ENCODE data around the gene OR1E1. TPM values are rescaled to one million over a fixed set of nuclear protein-coding genes. Genes with fewer than 3 reads are reported as not detected.

OR1E1 gene
- polyA plus RNA-seq, 1 donor from 2014 or later = not detected

DNA sequence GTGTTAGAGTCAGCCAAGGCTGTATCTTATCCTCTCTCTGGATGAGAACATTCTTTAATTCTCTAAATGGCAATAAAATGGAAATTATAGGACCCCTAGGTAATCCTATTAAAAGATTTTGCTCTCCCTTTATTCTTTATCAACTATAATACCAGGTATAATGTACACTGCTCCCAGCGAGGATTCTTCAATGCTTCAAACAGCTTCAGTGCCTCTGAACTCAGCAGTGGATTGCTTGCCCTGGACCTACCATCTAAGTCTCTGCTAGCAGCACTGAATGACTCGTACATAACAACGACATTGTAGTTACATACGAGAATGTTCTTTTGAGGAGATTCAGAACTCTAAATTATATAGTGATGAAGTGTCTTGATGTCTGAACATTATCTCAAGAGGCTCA lies 8.4 kb downstream of the OR1E1 start:
- Histone ChIP-seq H3K9ac (ENCODE audit: low read length) (no peak overlapping the region), H3F3A (ENCODE audit: insufficient read depth, low read length, poor library complexity, severe bottlenecking) (no peaks in the 10 kb centered on the region), H3K9me3 (ENCODE audit: low read length) (no peaks in the 10 kb centered on the region), H3K27ac (ENCODE audit: low read length) (no peak overlapping the region), H3K36me3 (ENCODE audit: insufficient read depth, low read length) (no peaks in the 10 kb centered on the region), H3K9me2 (ENCODE audit: insufficient read depth, low read length) (no peaks in the 10 kb centered on the region), H2AFZ (ENCODE audit: low read depth, low read length) (no peak overlapping the region), H3K4me2 (ENCODE audit: low read length) (no peak overlapping the region), H3K79me2 (replicated peaks; ENCODE audit: insufficient read depth, low read length) (no peaks in the 10 kb centered on the region), H3K27me3 (ENCODE audit: insufficient read depth, low read depth, low read length) (no peaks in the 10 kb centered on the region), H3K4me3 (ENCODE audit: low read length) (no peak overlapping the region), H4K20me1 (ENCODE audit: insufficient read depth) (no peaks in the 10 kb centered on the region)
- no peak for TF ChIP-seq RAD21 (conservative IDR thresholded peaks at IDR 0.05)
- TF ChIP-seq SMC3 (conservative IDR thresholded peaks at IDR 0.05; ENCODE audit: poor library complexity) = no peak
- TF ChIP-seq, protein P1, sequence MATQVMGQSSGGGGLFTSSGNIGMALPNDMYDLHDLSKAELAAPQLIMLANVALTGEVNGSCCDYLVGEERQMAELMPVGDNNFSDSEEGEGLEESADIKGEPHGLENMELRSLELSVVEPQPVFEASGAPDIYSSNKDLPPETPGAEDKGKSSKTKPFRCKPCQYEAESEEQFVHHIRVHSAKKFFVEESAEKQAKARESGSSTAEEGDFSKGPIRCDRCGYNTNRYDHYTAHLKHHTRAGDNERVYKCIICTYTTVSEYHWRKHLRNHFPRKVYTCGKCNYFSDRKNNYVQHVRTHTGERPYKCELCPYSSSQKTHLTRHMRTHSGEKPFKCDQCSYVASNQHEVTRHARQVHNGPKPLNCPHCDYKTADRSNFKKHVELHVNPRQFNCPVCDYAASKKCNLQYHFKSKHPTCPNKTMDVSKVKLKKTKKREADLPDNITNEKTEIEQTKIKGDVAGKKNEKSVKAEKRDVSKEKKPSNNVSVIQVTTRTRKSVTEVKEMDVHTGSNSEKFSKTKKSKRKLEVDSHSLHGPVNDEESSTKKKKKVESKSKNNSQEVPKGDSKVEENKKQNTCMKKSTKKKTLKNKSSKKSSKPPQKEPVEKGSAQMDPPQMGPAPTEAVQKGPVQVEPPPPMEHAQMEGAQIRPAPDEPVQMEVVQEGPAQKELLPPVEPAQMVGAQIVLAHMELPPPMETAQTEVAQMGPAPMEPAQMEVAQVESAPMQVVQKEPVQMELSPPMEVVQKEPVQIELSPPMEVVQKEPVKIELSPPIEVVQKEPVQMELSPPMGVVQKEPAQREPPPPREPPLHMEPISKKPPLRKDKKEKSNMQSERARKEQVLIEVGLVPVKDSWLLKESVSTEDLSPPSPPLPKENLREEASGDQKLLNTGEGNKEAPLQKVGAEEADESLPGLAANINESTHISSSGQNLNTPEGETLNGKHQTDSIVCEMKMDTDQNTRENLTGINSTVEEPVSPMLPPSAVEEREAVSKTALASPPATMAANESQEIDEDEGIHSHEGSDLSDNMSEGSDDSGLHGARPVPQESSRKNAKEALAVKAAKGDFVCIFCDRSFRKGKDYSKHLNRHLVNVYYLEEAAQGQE (IDR thresholded peaks at IDR 0.05; ENCODE audit: borderline replicate concordance) = no peak
- no peak for TF ChIP-seq POLR2AphosphoS5 (IDR thresholded peaks at IDR 0.05)

DNA sequence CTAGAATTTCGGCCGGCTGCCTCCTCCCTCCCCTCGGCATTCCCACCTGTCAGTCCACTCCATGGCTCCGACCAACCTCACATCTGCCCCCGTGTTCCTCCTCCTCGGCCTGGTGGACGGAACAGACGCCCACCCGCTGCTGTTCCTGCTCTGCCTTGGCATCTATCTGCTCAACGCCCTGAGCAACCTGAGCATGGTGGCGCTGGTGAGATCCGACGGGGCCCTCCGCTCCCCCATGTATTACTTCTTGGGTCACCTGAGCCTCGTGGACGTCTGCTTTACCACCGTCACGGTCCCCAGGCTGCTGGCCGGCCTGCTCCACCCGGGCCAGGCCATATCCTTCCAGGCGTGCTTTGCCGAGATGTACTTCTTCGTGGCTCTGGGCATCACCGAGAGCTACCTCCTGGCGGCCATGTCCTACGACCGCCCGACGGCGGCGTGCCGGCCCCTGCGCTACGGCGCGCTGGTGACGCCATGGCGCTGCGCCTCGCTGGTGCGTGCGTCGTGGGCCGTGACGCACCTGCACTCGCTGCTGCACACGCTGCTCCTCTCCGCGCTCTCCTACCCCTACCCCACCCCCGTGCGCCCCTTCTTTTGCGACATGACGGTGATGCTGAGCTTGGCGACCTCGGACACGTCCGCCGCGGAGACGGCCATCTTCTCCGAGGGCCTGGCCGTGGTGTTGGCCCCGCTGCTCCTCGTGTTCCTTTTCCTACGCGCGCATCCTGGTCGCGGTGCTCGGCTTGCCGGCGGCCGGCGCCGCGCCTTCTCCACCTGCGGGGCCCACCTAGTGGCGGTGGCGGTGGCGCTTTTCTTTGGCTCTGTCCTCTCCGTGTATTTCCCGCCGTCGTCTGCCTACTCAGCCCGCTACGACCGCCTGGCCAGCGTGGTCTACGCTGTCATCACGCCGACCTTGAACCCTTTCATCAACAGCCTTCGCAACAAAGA lies 12.1 kb downstream of the OR1E1 start, which contains the start of gene OR3A2:
TSS of gene OR3A2 (minus strand) at position 440 of the 948 bp plus-strand sequence.
- Histone ChIP-seq H3K79me2 (replicated peaks; ENCODE audit: insufficient read depth, low read length) (no peaks in the 10 kb centered on the region), H3K27me3 (ENCODE audit: insufficient read depth, low read depth, low read length) (no peaks in the 10 kb centered on the region), H3K9ac (ENCODE audit: low read length) (no peak within 1 kb of the TSS), H3K36me3 (ENCODE audit: insufficient read depth, low read length) (no peaks in the 10 kb centered on the region), H2AFZ (ENCODE audit: low read depth, low read length) (no peak within 1 kb of the TSS), H3K9me2 (ENCODE audit: insufficient read depth, low read length) (no peaks in the 10 kb centered on the region), H3K27ac (ENCODE audit: low read length) (no peak within 1 kb of the TSS), H3K4me2 (ENCODE audit: low read length) (no peak within 1 kb of the TSS), H3K9me3 (ENCODE audit: low read length) (no peaks in the 10 kb centered on the region), H3F3A (ENCODE audit: insufficient read depth, low read length, poor library complexity, severe bottlenecking) (no peaks in the 10 kb centered on the region), H4K20me1 (ENCODE audit: insufficient read depth) (no peaks in the 10 kb centered on the region), H3K4me3 (ENCODE audit: low read length) (no peak within 1 kb of the TSS)
- no peak for TF ChIP-seq EP300 (conservative IDR thresholded peaks at IDR 0.05; ENCODE audit: poor library complexity, severe bottlenecking)
- no peak for TF ChIP-seq SMC3 (conservative IDR thresholded peaks at IDR 0.05; ENCODE audit: poor library complexity)
- TF ChIP-seq, protein P2, sequence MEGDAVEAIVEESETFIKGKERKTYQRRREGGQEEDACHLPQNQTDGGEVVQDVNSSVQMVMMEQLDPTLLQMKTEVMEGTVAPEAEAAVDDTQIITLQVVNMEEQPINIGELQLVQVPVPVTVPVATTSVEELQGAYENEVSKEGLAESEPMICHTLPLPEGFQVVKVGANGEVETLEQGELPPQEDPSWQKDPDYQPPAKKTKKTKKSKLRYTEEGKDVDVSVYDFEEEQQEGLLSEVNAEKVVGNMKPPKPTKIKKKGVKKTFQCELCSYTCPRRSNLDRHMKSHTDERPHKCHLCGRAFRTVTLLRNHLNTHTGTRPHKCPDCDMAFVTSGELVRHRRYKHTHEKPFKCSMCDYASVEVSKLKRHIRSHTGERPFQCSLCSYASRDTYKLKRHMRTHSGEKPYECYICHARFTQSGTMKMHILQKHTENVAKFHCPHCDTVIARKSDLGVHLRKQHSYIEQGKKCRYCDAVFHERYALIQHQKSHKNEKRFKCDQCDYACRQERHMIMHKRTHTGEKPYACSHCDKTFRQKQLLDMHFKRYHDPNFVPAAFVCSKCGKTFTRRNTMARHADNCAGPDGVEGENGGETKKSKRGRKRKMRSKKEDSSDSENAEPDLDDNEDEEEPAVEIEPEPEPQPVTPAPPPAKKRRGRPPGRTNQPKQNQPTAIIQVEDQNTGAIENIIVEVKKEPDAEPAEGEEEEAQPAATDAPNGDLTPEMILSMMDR (IDR thresholded peaks at IDR 0.05; ENCODE audit: poor library complexity, severe bottlenecking) = no peak

DNA sequence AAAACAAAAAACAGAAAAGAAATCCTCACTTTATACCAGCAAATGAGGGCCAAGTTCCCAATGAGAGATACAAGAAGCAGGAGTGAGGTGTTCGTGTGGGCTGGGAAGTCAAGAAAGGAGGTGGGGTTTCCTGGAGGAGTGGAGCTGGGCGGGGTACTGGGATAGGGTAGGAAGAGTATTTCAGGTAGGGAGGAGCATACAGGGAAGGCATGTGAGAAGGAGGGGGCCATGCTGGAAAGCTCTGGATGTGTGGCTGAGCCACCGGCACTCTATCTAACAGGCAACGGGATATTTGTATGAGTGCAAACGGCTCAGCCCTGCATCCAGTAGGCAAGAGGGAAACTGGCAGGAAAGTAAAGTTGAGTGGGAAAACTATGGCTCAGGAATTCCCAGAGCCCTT lies 16.3 kb downstream of the OR1E1 start:
- H3K9me3 ChIP-seq (ENCODE audit: low read length) = no peaks in the 10 kb centered on the region
- no peak overlapping the region for H3K4me3 ChIP-seq (ENCODE audit: low read length)
- H2AFZ ChIP-seq (ENCODE audit: low read depth, low read length) = no peak overlapping the region
- H3K27me3 ChIP-seq (ENCODE audit: insufficient read depth, low read depth, low read length) = no peaks in the 10 kb centered on the region
- no peak overlapping the region for H3K9ac ChIP-seq (ENCODE audit: low read length)
- no peaks in the 10 kb centered on the region for H3K9me2 ChIP-seq (ENCODE audit: insufficient read depth, low read length)
- no peaks in the 10 kb centered on the region for H4K20me1 ChIP-seq (ENCODE audit: insufficient read depth)
- no peak overlapping the region for H3K4me2 ChIP-seq (ENCODE audit: low read length)
- no peaks in the 10 kb centered on the region for H3F3A ChIP-seq (ENCODE audit: insufficient read depth, low read length, poor library complexity, severe bottlenecking)
- no peaks in the 10 kb centered on the region for H3K79me2 ChIP-seq (replicated peaks; ENCODE audit: insufficient read depth, low read length)
- no peak overlapping the region for H3K27ac ChIP-seq (ENCODE audit: low read length)
- H3K36me3 ChIP-seq (ENCODE audit: insufficient read depth, low read length) = no peaks in the 10 kb centered on the region
- TF ChIP-seq SMC3 (conservative IDR thresholded peaks at IDR 0.05; ENCODE audit: poor library complexity) = no peak
- no peak for TF ChIP-seq RAD21 (conservative IDR thresholded peaks at IDR 0.05)
- no peak for TF ChIP-seq EP300 (conservative IDR thresholded peaks at IDR 0.05; ENCODE audit: poor library complexity, severe bottlenecking)
- no peak for TF ChIP-seq MXI1 (conservative IDR thresholded peaks at IDR 0.05; ENCODE audit: poor library complexity, severe bottlenecking)
- no peak for TF ChIP-seq TAF1 (IDR thresholded peaks at IDR 0.05; ENCODE audit: low read depth)
- no peak for TF ChIP-seq POLR2AphosphoS5 (IDR thresholded peaks at IDR 0.05)
- TF ChIP-seq, protein P2 (IDR thresholded peaks at IDR 0.05; ENCODE audit: poor library complexity, severe bottlenecking) = no peak
- TF ChIP-seq EZH2 (IDR thresholded peaks at IDR 0.05; ENCODE audit: borderline replicate concordance, insufficient read depth, low read length, poor library complexity, severe bottlenecking) = no peak

Measured in neural cell (in vitro differentiated cells).